Parathyroid adenoma (tissue), 2 donors: ENCODE measurements around the gene GALNTL6.

Experiments used
- H2AFZ ChIP-seq: fragments of 300-600 bp; sonication (generic); one replicate; pipeline ENCODE4 v1.7.0; 2017; ENCODE audit warnings: antibody characterized with exemption, mild to moderate bottlenecking
- H3K27ac ChIP-seq: fragments of 300-600 bp; sonication (generic); one replicate; pipeline ENCODE4 v1.7.0; 2017
- H3K27me3 ChIP-seq: fragments of 300-600 bp; sonication (generic); one replicate; pipeline ENCODE4 v1.7.0; 2017; ENCODE audit warnings: low read length; ENCODE audit not compliant: control insufficient read depth, insufficient read depth
- H3K36me3 ChIP-seq: fragments of 300-600 bp; sonication (generic); one replicate; pipeline ENCODE4 v1.7.0; 2017; ENCODE audit warnings: low read length; ENCODE audit not compliant: control insufficient read depth, insufficient read depth
- H3K4me1 ChIP-seq: fragments of 300-600 bp; sonication (generic); one replicate; pipeline ENCODE4 v1.7.0; 2017; ENCODE audit warnings: control low read depth
- H3K4me2 ChIP-seq: fragments of 300-600 bp; sonication (generic); one replicate; pipeline ENCODE4 v1.7.0; 2017; ENCODE audit warnings: low read length
- H3K4me3 ChIP-seq: fragments of 300-600 bp; sonication (generic); one replicate; pipeline ENCODE4 v1.7.0; 2017; ENCODE audit warnings: low read depth, low read length
- H3K79me2 ChIP-seq: fragments of 300-600 bp; sonication (generic); one replicate; pipeline ENCODE4 v1.7.0; 2017; ENCODE audit warnings: control low read depth
- H3K9ac ChIP-seq: fragments of 300-600 bp; sonication (generic); one replicate; pipeline ENCODE4 v1.7.0; 2017; ENCODE audit warnings: mild to moderate bottlenecking
- H3K9me3 ChIP-seq: fragments of 300-600 bp; sonication (generic); one replicate; pipeline ENCODE4 v1.7.0; 2017; ENCODE audit warnings: low read length; ENCODE audit not compliant: control insufficient read depth
- TF ChIP-seq, protein P1 (sequence below): fragments of 300-600 bp; sonication (generic); IDR thresholded peaks from one replicate; pipeline ENCODE4 v1.7.0; 2017; ENCODE audit warnings: antibody characterized with exemption, mild to moderate bottlenecking
- donor health status: primary hyperparathyroidism.

GALNTL6 gene

DNA sequence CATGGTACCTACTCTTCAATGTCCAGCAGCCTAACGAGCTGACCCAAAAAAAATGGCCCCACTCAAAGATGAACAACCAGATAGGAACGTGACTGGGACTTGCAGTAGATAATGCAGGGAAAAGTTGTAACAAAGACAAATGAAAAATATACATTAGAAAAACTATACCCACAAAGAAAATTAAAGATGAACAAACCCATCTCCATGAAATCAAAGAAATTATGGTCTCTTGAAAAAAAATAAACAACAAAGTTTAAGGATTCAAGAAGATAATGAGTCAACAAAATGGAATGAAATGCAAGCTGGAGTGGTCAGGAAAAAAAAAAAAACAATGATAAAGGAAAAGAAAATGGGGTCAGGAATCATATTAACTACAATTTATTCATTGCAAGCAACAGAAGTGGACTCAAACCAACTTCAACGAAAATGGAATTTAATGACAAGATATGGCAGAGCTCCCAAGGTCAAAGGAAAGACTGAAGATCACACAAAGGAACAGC lies 1045.6 kb downstream of the GALNTL6 start:
- Histone ChIP-seq H3K79me2 (no peaks in the 10 kb centered on the region), H3K27me3 (no peaks in the 10 kb centered on the region), H3K27ac (no peak overlapping the region), H2AFZ (no peak overlapping the region), H3K9ac (no peak overlapping the region), H3K36me3 (no peaks in the 10 kb centered on the region), H3K4me1 (no peaks in the 10 kb centered on the region), H3K9me3 (no peaks in the 10 kb centered on the region), H3K4me3 (no peak overlapping the region), H3K4me2 (no peak overlapping the region)
- TF ChIP-seq, protein P1, sequence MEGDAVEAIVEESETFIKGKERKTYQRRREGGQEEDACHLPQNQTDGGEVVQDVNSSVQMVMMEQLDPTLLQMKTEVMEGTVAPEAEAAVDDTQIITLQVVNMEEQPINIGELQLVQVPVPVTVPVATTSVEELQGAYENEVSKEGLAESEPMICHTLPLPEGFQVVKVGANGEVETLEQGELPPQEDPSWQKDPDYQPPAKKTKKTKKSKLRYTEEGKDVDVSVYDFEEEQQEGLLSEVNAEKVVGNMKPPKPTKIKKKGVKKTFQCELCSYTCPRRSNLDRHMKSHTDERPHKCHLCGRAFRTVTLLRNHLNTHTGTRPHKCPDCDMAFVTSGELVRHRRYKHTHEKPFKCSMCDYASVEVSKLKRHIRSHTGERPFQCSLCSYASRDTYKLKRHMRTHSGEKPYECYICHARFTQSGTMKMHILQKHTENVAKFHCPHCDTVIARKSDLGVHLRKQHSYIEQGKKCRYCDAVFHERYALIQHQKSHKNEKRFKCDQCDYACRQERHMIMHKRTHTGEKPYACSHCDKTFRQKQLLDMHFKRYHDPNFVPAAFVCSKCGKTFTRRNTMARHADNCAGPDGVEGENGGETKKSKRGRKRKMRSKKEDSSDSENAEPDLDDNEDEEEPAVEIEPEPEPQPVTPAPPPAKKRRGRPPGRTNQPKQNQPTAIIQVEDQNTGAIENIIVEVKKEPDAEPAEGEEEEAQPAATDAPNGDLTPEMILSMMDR, result no peak

DNA sequence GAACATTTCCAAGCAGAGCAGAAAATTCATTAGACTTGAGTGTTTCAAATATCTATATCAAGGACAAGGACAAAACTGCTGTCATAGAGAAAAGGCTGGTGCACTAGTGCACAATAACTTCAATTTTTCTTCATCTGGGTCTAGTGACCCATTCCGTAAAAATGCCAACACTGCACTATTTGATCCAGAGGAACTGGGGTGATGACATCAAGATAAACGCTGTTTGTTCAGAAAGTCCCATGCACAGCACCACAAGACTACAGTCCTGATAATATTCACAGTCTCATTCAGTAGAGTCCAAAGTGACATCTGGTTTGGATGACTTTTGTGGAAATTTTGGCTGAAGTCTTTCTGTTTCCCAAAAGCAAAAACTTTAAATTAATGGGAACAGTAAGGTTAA lies 1051.9 kb downstream of the GALNTL6 start:
- no peaks in the 10 kb centered on the region for H3K9me3 ChIP-seq
- no peak overlapping the region for H3K9ac ChIP-seq
- no peak overlapping the region for H2AFZ ChIP-seq
- peak overlapping the region; percentile 71 for H3K27ac ChIP-seq
- H3K4me2 ChIP-seq, result peak overlapping the region; percentile 34
- H3K27me3 ChIP-seq, result no peaks in the 10 kb centered on the region
- H3K4me1 ChIP-seq, result peaks cover 9% of the 10 kb centered on the region
- no peaks in the 10 kb centered on the region for H3K36me3 ChIP-seq
- TF ChIP-seq, protein P1, result no peak
- H3K79me2 ChIP-seq, result no peaks in the 10 kb centered on the region
- H3K4me3 ChIP-seq, result no peak overlapping the region

DNA sequence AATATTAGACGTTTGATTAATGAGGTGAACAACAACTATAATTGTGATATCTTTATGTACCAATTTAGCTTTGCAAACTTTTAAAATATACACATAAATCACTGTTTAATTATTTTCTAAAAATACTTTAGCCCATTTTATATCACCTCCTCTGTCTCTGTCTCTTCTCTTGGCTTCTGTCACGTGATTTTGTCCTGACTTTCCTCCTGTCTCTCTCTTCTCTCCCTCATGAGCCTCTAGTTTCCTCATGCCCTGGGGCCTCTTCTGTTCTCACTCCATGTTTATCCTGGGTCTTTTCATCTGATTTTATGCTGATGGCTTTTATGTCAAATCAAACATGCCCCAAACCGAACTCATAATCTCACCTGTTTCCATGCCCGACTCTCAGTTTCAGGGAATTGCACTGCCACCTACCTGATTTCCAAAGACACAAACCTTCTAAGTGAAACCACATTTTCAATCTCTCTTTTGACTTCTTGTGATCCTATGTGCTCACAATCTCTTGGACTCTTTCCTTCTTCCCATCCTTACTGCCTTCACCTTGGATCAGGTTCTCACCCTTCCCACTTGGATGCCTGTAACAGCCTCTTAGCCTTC lies 1052.4 kb downstream of the GALNTL6 start:
- Histone ChIP-seq H3K36me3 (no peaks in the 10 kb centered on the region), H3K27ac (peak overlapping the region; percentile 71), H3K4me3 (no peak overlapping the region), H3K9me3 (no peaks in the 10 kb centered on the region), H2AFZ (peak overlapping the region; percentile 72), H3K9ac (no peak overlapping the region), H3K79me2 (no peaks in the 10 kb centered on the region), H3K4me2 (no peak overlapping the region), H3K4me1 (peaks cover 9% of the 10 kb centered on the region), H3K27me3 (no peaks in the 10 kb centered on the region)
- TF ChIP-seq, protein P1, result no peak

DNA sequence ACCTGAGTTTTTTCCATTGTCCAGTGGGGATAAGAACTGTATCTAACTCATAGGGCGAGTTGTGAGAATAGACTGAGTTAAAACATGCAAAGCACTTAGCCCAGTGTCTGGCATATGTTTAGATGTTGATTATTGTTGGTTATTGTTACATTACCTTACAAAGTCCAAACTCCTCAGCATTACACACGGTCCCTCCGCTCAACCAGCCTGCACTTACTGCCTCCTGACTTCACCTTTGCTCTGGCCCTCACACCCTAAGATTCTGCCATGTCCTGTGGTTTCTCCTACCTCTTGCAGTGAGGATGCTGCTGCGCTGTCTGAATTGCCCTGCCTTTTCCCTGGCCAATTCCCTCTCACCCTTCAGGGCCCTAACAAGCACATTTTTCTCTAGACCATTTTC lies 1053.2 kb downstream of the GALNTL6 start:
- Histone ChIP-seq H3K27me3 (no peaks in the 10 kb centered on the region), H3K79me2 (no peaks in the 10 kb centered on the region), H3K9me3 (no peaks in the 10 kb centered on the region), H3K4me1 (peaks cover 9% of the 10 kb centered on the region), H2AFZ (peak overlapping the region; percentile 72), H3K4me2 (no peak overlapping the region), H3K9ac (no peak overlapping the region), H3K4me3 (no peak overlapping the region), H3K36me3 (no peaks in the 10 kb centered on the region), H3K27ac (peak overlapping the region; percentile 71)
- TF ChIP-seq, protein P1, result no peak

DNA sequence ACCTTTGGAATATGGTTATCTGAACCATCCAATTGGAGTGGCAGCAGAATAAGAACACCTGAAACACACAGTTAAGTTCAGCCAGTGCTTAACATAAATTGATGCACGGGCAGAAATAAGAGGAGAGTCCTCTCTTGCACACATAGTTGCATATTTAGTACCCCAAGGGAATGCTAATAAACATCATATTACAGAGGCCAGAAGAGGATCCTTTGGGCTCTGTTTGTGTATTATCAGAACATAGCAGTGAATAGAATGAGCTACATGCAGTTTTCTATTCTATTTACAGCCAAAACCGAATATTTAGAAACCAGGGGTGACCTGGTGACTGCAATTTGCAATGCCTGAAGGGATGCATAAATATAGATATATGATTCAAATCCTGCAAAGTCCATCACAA lies 1054.6 kb downstream of the GALNTL6 start:
- Histone ChIP-seq H3K27ac (no peak overlapping the region), H3K4me2 (no peak overlapping the region), H3K4me3 (no peak overlapping the region), H3K9me3 (no peaks in the 10 kb centered on the region), H3K9ac (no peak overlapping the region), H3K4me1 (peaks cover 9% of the 10 kb centered on the region), H3K79me2 (no peaks in the 10 kb centered on the region), H3K36me3 (no peaks in the 10 kb centered on the region), H2AFZ (no peak overlapping the region), H3K27me3 (no peaks in the 10 kb centered on the region)
- TF ChIP-seq, protein P1, result no peak
